OCI-LY3 (cell line): Measurements from ENCODE around the gene FER1L5.

Source experiments
- EZH2phosphoT487 ChIP-seq: fragments of 200-600 bp; shearing (Covaris generic); IDR thresholded peaks from 2 replicates; pipeline ENCODE4 v1.6.1; 2018; ENCODE audit warnings: antibody characterized with exemption, mixed run types, low read depth
- TF ChIP-seq, protein P1 (sequence below): fragments of 200-600, 300-600 bp; sonication (generic); IDR thresholded peaks from 2 replicates; pipeline ENCODE4 v1.5.1; 2014; ENCODE audit warnings: antibody characterized with exemption, low read length, low read depth

DNA sequence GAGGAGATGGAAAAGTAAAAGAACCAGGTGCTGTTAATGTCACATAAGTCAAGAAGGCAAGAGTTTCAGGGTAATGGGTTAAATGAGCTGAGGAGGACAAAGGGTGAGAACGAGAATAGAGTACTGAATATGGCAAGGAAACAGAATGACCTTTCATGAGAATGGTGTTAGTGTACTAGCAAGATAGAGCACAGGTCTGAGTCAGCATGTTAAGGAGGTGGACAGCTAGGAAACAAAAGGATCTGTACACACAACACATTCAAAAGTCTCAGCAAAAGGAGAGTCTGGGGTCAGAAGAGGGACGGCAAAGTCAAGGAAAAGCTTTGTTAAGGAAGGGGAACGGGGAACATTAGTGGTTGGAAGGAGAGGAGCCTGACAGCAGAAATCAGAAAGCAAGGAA is 68.4 kb downstream of the FER1L5 start:
- TF ChIP-seq, protein P1, sequence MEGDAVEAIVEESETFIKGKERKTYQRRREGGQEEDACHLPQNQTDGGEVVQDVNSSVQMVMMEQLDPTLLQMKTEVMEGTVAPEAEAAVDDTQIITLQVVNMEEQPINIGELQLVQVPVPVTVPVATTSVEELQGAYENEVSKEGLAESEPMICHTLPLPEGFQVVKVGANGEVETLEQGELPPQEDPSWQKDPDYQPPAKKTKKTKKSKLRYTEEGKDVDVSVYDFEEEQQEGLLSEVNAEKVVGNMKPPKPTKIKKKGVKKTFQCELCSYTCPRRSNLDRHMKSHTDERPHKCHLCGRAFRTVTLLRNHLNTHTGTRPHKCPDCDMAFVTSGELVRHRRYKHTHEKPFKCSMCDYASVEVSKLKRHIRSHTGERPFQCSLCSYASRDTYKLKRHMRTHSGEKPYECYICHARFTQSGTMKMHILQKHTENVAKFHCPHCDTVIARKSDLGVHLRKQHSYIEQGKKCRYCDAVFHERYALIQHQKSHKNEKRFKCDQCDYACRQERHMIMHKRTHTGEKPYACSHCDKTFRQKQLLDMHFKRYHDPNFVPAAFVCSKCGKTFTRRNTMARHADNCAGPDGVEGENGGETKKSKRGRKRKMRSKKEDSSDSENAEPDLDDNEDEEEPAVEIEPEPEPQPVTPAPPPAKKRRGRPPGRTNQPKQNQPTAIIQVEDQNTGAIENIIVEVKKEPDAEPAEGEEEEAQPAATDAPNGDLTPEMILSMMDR, result no peak
- TF ChIP-seq EZH2phosphoT487, result no peak
